Mucosa of descending colon (tissue), 3 donors: ENCODE measurements around the gene TRIM25. TPM values are rescaled to one million over a fixed set of nuclear protein-coding genes. Genes with fewer than 3 reads are reported as not detected.

Experiments
- ATAC-seq: fragments of 200-7000 bp; cut with Tn5 transposase; one replicate; pipeline ENCODE4 v1.9.1; 2020; ENCODE audit warnings: mild to moderate bottlenecking, moderate library complexity
- DNase-seq, 3 donors: peaks; one replicate each; pipeline ENCODE4 v3.0.0-alpha.2; 2020
- H3K36me3 ChIP-seq: fragments of 200-600 bp; one replicate; pipeline ENCODE4 v1.8.0; 2021; ENCODE audit warnings: low read depth, mild to moderate bottlenecking
- H3K4me1 ChIP-seq: fragments of 200-600 bp; one replicate; pipeline ENCODE4 v1.8.0; 2021; ENCODE audit warnings: low read depth, mild to moderate bottlenecking
- H3K4me3 ChIP-seq: fragments of 200-600 bp; one replicate; pipeline ENCODE4 v1.8.0; 2021; ENCODE audit warnings: mild to moderate bottlenecking
- H3K9me3 ChIP-seq: fragments of 200-600 bp; one replicate; pipeline ENCODE4 v1.8.0; 2021; ENCODE audit warnings: mild to moderate bottlenecking
- intact Hi-C, 2 donors: fragments of 100-400 bp; cut with DNase I in 1 of 2; cut with micrococcal nuclease in 1 of 2; formaldehyde crosslinking; loops; one replicate each; pipeline versions ENCODE4 v1.11.0 to v1.11.1; 2022; cut with DNase I, micrococcal nuclease
- total RNA-seq, 3 donors: library from RNA; stranded (reverse); fragmentation: NEBNext Ultra II Directional in 2 of 3; extraction: Animal tissue kit (Norgen Biotek cat#: 25700) in 2 of 3; gene quantifications; one replicate each; pipeline versions ENCODE4 v1.2.1 to v1.2.4, GENCODE V29; 2021 to 2023
- TF ChIP-seq, protein P1 (sequence below): fragments of 200-600 bp; IDR thresholded peaks from one replicate; pipeline ENCODE4 v1.8.0; 2022; ENCODE audit warnings: antibody characterized with exemption, mild to moderate bottlenecking
- donor health status: DM: no; HTN: no; CAD: no; lungs with moderate emphysema.
- donor health status: DM: no; HTN: no; CAD: no.
- donor health status: DM: no; HTN: yes; CAD: no.

Gene TRIM25
- total RNA-seq, 3 donors from 2014 or later = 76.1 to 130 (median 115) TPM

DNA sequence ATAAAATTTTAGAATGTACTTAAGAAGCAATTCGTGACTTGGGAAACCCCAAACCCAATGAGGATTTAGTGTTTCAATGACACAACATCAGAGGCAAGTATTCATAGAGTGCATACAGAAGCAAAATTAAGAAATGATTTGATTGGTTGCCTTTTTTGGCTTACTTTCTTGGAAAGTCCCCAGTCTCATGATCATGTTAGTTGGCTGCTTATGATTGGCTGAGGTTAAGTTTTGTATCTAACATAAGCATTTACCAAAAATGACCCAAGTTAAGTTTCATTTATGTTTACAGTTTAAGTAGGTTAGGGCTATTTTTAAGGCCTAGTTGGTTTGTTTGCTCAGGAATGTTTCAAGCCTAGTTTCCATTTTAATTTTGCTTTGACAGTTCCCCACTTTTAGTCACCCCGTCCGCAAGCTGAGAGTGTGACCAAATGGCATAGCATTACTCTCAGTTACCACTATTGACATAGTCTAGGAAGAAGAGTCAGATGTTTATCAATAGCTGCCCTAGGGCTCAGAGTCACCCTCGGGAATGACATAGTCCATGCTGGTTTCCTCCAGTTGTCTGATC lies 43.7 kb downstream of the TRIM25 start:
- DNase-seq (no peak), ATAC-seq (no peak)
- TF ChIP-seq, protein P1, sequence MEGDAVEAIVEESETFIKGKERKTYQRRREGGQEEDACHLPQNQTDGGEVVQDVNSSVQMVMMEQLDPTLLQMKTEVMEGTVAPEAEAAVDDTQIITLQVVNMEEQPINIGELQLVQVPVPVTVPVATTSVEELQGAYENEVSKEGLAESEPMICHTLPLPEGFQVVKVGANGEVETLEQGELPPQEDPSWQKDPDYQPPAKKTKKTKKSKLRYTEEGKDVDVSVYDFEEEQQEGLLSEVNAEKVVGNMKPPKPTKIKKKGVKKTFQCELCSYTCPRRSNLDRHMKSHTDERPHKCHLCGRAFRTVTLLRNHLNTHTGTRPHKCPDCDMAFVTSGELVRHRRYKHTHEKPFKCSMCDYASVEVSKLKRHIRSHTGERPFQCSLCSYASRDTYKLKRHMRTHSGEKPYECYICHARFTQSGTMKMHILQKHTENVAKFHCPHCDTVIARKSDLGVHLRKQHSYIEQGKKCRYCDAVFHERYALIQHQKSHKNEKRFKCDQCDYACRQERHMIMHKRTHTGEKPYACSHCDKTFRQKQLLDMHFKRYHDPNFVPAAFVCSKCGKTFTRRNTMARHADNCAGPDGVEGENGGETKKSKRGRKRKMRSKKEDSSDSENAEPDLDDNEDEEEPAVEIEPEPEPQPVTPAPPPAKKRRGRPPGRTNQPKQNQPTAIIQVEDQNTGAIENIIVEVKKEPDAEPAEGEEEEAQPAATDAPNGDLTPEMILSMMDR = no peak
- no peaks in the 10 kb centered on the region for H3K36me3 ChIP-seq
- H3K4me1 ChIP-seq = no peaks in the 10 kb centered on the region
- H3K9me3 ChIP-seq = no peaks in the 10 kb centered on the region
- H3K4me3 ChIP-seq = no peak overlapping the region
- intact Hi-C loops = no loop called here

DNA sequence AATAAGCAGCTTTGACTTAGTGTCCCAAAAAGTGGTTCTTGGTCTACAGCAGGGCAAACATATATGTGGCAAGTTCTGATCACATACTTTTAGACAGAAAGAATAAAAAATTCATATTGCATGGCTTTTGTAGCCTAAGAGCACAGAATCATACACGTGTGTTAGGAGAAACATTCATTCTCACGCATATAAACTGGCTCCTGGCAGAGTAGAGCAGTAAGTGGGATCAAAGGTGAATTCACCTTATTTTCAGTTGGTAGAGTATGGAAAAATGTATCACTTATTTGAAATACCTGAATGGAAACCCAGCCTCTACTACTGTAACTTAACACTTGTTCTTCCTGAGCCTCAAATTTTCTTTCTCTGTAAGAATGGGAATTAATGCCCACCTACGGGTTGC lies 45.1 kb downstream of the TRIM25 start:
- Histone ChIP-seq H3K9me3 (no peaks in the 10 kb centered on the region), H3K4me1 (no peaks in the 10 kb centered on the region), H3K4me3 (no peak overlapping the region), H3K36me3 (no peaks in the 10 kb centered on the region)
- intact Hi-C loops = no loop called here
- ATAC-seq = peak; percentile 59
- TF ChIP-seq, protein P1 = no peak
- DNase-seq = no peak

DNA sequence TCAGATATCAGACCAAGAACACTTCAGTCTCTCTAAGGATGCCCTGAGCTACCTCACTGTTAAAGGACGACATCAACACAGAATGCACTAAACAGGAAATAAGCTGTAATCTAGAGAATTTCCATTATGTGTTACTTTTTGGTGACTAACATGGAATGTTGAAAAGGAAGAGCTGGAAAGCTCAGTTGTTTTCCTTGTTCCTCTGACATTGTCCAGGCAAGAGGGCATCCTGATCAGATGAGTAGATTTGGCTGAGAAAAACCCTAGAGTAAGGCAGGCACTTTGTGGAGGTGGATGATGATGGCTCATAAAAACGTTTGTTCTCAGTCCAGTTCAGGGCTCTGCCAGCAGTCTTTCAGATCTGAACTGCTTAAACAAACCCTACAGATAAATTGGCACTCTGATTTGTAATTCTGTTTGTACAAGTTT lies 45.9 kb downstream of the TRIM25 start:
- H3K4me1 ChIP-seq = no peaks in the 10 kb centered on the region
- TF ChIP-seq, protein P1 = no peak
- H3K4me3 ChIP-seq = no peak overlapping the region
- DNase-seq (no peak), ATAC-seq (peak; percentile 59)
- no peaks in the 10 kb centered on the region for H3K36me3 ChIP-seq
- intact Hi-C loops = no loop called here
- no peaks in the 10 kb centered on the region for H3K9me3 ChIP-seq

DNA sequence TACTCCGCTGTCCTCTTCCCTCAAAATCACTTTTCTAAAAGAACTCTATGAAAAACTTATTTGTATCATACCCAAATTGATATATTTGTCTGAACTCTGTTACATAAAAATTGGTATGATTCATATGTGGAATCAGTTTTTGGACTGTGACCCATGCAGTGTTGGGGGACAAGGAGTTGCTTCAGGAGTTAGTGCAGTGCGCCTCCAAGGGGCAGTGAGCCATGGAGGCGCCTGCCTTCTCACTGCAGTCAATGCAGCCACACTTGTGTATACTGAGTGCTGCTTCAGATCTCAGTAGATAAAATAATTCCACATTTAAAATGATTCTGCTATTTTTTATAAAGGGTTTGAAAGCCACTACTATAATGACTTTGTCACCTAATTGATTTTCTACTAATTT lies 47.4 kb downstream of the TRIM25 start:
- no peak for DNase-seq
- TF ChIP-seq, protein P1 = no peak
- ATAC-seq = peak; percentile 34

DNA sequence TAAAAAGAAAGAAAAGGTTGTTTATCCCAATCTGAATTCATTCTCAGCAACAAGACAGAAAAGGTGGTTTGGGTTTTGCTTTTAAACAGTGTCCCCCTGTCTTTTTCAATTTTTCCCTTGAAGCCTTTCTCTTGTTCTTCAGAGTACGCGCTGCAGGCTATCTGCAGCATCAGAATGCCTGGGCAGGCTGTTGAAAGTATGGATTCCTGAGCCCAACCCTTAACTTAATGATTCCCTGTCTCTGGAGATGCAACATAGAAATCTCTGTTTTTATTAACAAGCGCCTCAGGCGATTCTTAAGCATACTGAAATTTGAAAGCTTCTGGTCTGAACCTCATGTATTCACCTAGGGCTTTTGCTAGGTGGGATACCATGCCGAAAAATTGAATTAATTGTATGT lies 47.8 kb downstream of the TRIM25 start:
- no peaks in the 10 kb centered on the region for H3K9me3 ChIP-seq

More for the DNA sequence above, 47.4 kb downstream of the TRIM25 start:
- Histone ChIP-seq H3K36me3 (no peaks in the 10 kb centered on the region), H3K4me3 (no peak overlapping the region), H3K9me3 (no peaks in the 10 kb centered on the region), H3K4me1 (no peaks in the 10 kb centered on the region)
- intact Hi-C loops = no loop called here

More for the DNA sequence above, 47.8 kb downstream of the TRIM25 start:
- Histone ChIP-seq H3K4me1 (no peaks in the 10 kb centered on the region), H3K36me3 (no peaks in the 10 kb centered on the region), H3K4me3 (no peak overlapping the region)
- DNase-seq (no peak), ATAC-seq (no peak)
- TF ChIP-seq, protein P1 = no peak
- intact Hi-C loops = no loop called here
